K562 (cell line): ENCODE data around the gene CAPN10. TPM values are rescaled to one million over a fixed set of nuclear protein-coding genes. Genes with fewer than 3 reads are reported as not detected.
A peak's percentile ranks its signal among the peaks of the same experiment; 100 is the strongest.

Experiments
- ELF1 ChIP-seq: fragments of 200-800 bp; sonication (Bioruptor generic); IDR thresholded peaks from 2 replicates; pipeline ENCODE4 v1.6.1; 2016; ENCODE audit warnings: missing genetic modification characterization, missing compliant biosample characterization
- HOXB6 ChIP-seq: fragments of 250-450 bp; sonication (Bioruptor Pico); IDR thresholded peaks from 2 replicates; pipeline ENCODE4 v1.5.1; 2022; ENCODE audit warnings: mild to moderate bottlenecking, borderline replicate concordance
- KDM2B ChIP-seq: fragments of 250-450 bp; sonication (Bioruptor Pico); IDR thresholded peaks from 2 replicates; pipeline ENCODE4 v1.8.0; 2021; ENCODE audit warnings: mild to moderate bottlenecking, moderate library complexity
- KHSRP ChIP-seq: fragments of 450-650 bp; IDR thresholded peaks from 2 replicates; pipeline ENCODE4 v1.6.1; 2017
- PCBP2 ChIP-seq: fragments of 200-400 bp; formaldehyde crosslinking; IDR thresholded peaks from 2 replicates; pipeline ENCODE4 v1.6.1; 2018; ENCODE audit warnings: low read length, low read depth, mild to moderate bottlenecking, moderate library complexity; ENCODE audit not compliant: poor library complexity, severe bottlenecking
- SMARCB1 ChIP-seq: IDR thresholded peaks from 2 replicates; pipeline ENCODE4 v1.6.1; 2011; ENCODE audit warnings: improper control_type of control experiment, low read depth; ENCODE audit not compliant: insufficient read length
- TAF9B ChIP-seq: fragments of 450-650 bp; IDR thresholded peaks from 2 replicates; pipeline ENCODE4 v1.6.1; 2018; ENCODE audit warnings: mild to moderate bottlenecking; ENCODE audit not compliant: partially characterized antibody
- TAL1 ChIP-seq: fragments of 450-650 bp; IDR thresholded peaks from 2 replicates; pipeline ENCODE4 v1.6.1; 2016; ENCODE audit warnings: mild to moderate bottlenecking
- ZNF584 ChIP-seq: fragments of 200-800 bp; sonication (Bioruptor generic); IDR thresholded peaks from 2 replicates; pipeline ENCODE4 v1.6.1; 2016; ENCODE audit warnings: low read depth, mild to moderate bottlenecking, missing genetic modification characterization, missing compliant biosample characterization
- ZNF644 ChIP-seq: fragments of 200-800 bp; sonication (Bioruptor generic); IDR thresholded peaks from 2 replicates; pipeline ENCODE4 v1.6.1; 2016; ENCODE audit warnings: low read depth, missing genetic modification characterization, missing compliant biosample characterization
- polyA plus RNA-seq, 8 experiments: library from polyadenylated mRNA; depleted of rRNA in 4 of 8; stranded (reverse) in 5 of 8; unstranded in 3 of 8; fragments of >200 nt; fragmentation: Nextera tagmentation in 2 of 8; fragmentation: Illumina TruSeq in 1 of 8; extraction: Ambion mirVana in 2 of 8; extraction: Trizol in 1 of 8; gene quantifications; 2 replicates each; pipeline versions ENCODE4 v1.2.1 to v1.2.3, GENCODE V29; 2011 to 2014; ENCODE audit warnings: inconsistent platforms in 1 of 8, missing spikeins in 1 of 8
- total RNA-seq, 7 experiments: library from RNA; depleted of rRNA in 6 of 7; stranded (reverse); fragments of >200 nt in 6 of 7; fragmentation: Illumina TruSeq in 2 of 7; extraction: Trizol in 2 of 7; gene quantifications; 2 replicates each; pipeline versions ENCODE4 v1.2.1 to v1.2.3, GENCODE V29; 2011 to 2021; ENCODE audit warnings: low replicate concordance in 1 of 7
- TF ChIP-seq, protein P1 (sequence below), 2 experiments: fragments of 450-650 bp; formaldehyde crosslinking in 1 of 2; IDR thresholded peaks; 2 replicates each; pipeline versions ENCODE4 v1.4.0 to v1.6.1; 2014 to 2020; ENCODE audit warnings: mild to moderate bottlenecking in 2 of 2, borderline replicate concordance in 1 of 2, low read depth in 1 of 2
- TF ChIP-seq, protein P2 (sequence below), 3 experiments: IDR thresholded peaks in 2 of 3; conservative IDR thresholded peaks in 1 of 3; 2 replicates each; pipeline ENCODE4 v1.5.1; 2011 to 2012; ENCODE audit warnings: low read length in 3 of 3, mild to moderate bottlenecking in 3 of 3, control low read depth in 2 of 3, improper control_type of control experiment in 1 of 3, inconsistent platforms in 1 of 3, low read depth in 1 of 3, mixed read lengths in 1 of 3, moderate library complexity in 1 of 3; ENCODE audit not compliant: insufficient read depth in 2 of 3
- TF ChIP-seq, protein P3 (sequence below): sonication (generic); IDR thresholded peaks from 2 replicates; pipeline ENCODE4 v1.6.1; 2016

Gene CAPN10
- total and polyA plus RNA-seq, 9 of the 15 experiments (the other 6 are each of a cell fraction or from before 2014, with no cell fraction given): 0.08 to 26.1 (median 8.4) TPM

DNA sequence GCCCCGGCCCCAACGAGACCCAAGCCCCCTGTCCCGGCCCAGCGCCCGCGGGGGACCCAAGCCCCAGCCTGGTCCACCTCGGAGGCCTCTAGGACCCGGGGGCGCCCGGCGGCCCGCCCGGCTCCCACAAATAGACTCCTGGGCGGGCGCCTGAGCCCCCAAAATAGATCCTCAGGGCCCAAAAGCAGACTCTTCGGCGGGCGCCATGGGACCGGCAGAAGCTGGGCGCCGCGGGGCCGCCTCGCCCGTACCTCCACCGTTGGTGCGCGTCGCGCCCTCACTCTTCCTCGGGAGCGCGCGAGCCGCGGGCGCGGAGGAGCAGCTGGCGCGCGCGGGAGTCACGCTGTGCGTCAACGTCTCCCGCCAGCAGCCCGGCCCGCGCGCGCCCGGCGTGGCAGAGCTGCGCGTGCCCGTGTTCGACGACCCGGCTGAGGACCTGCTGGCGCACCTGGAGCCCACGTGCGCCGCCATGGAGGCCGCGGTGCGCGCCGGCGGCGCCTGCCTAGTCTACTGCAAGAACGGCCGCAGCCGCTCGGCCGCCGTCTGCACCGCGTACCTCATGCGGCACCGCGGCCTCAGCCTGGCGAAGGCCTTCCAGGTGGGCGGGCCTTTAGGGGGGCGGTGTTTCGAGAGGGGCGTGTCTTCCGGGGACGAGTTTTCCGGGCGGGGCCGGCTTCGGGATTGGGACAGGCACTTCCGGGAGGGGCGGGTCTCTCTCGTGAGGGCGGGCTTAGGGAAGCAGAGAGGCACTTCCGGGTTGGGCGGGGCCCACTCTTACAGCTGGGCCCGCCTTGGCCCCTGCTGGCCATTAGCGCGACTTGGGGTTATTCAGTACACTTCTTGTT is 25.8 kb upstream of the CAPN10 start (continued):
- TF ChIP-seq ZNF644 (tag) (peak; percentile 59; the same call in 1 of the 2 replicates), ZNF584 (CRISPR knock-in tag) (no peak), PCBP2 (no peak), TAL1 (no peak), ELF1 (peak; percentile 100), TAF9B (no peak), HOXB6 (CRISPR knock-in tag) (no peak), KDM2B (CRISPR knock-in tag) (no peak), KHSRP (no peak), SMARCB1 (no peak)
- TF ChIP-seq, protein P1, sequence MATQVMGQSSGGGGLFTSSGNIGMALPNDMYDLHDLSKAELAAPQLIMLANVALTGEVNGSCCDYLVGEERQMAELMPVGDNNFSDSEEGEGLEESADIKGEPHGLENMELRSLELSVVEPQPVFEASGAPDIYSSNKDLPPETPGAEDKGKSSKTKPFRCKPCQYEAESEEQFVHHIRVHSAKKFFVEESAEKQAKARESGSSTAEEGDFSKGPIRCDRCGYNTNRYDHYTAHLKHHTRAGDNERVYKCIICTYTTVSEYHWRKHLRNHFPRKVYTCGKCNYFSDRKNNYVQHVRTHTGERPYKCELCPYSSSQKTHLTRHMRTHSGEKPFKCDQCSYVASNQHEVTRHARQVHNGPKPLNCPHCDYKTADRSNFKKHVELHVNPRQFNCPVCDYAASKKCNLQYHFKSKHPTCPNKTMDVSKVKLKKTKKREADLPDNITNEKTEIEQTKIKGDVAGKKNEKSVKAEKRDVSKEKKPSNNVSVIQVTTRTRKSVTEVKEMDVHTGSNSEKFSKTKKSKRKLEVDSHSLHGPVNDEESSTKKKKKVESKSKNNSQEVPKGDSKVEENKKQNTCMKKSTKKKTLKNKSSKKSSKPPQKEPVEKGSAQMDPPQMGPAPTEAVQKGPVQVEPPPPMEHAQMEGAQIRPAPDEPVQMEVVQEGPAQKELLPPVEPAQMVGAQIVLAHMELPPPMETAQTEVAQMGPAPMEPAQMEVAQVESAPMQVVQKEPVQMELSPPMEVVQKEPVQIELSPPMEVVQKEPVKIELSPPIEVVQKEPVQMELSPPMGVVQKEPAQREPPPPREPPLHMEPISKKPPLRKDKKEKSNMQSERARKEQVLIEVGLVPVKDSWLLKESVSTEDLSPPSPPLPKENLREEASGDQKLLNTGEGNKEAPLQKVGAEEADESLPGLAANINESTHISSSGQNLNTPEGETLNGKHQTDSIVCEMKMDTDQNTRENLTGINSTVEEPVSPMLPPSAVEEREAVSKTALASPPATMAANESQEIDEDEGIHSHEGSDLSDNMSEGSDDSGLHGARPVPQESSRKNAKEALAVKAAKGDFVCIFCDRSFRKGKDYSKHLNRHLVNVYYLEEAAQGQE (IDR thresholded peaks at IDR 0.05; ENCODE audit: borderline replicate concordance): no peak
- TF ChIP-seq, protein P1 (CRISPR knock-in tag; IDR thresholded peaks at IDR 0.05; ENCODE audit: low read depth): no peak
- TF ChIP-seq, protein P2, sequence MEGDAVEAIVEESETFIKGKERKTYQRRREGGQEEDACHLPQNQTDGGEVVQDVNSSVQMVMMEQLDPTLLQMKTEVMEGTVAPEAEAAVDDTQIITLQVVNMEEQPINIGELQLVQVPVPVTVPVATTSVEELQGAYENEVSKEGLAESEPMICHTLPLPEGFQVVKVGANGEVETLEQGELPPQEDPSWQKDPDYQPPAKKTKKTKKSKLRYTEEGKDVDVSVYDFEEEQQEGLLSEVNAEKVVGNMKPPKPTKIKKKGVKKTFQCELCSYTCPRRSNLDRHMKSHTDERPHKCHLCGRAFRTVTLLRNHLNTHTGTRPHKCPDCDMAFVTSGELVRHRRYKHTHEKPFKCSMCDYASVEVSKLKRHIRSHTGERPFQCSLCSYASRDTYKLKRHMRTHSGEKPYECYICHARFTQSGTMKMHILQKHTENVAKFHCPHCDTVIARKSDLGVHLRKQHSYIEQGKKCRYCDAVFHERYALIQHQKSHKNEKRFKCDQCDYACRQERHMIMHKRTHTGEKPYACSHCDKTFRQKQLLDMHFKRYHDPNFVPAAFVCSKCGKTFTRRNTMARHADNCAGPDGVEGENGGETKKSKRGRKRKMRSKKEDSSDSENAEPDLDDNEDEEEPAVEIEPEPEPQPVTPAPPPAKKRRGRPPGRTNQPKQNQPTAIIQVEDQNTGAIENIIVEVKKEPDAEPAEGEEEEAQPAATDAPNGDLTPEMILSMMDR (IDR thresholded peaks at IDR 0.05 in 2 of 3, conservative IDR thresholded peaks at IDR 0.05 in 1 of 3; ENCODE audit: insufficient read depth in 2 of 3, low read depth in 1 of 3, low read length in 3 of 3): peak in 2 of 3 experiments; percentile 14 to 16; a peak in 3 of 6 replicates
- TF ChIP-seq, protein P3, sequence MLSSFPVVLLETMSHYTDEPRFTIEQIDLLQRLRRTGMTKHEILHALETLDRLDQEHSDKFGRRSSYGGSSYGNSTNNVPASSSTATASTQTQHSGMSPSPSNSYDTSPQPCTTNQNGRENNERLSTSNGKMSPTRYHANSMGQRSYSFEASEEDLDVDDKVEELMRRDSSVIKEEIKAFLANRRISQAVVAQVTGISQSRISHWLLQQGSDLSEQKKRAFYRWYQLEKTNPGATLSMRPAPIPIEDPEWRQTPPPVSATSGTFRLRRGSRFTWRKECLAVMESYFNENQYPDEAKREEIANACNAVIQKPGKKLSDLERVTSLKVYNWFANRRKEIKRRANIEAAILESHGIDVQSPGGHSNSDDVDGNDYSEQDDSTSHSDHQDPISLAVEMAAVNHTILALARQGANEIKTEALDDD: no peak
